Measurements from ENCODE around the gene DPP6.

- TF ChIP-seq POLR2A (IDR thresholded peaks at IDR 0.05; ENCODE audit: low read length) = no peak
- TF ChIP-seq HMGXB4 (CRISPR knock-in tag; IDR thresholded peaks at IDR 0.05; ENCODE audit: borderline replicate concordance) = no peak
- TF ChIP-seq RCOR1 (IDR thresholded peaks at IDR 0.05; ENCODE audit: low read depth, low read length) = no peak
Measured at GRCh38 chr7:154296443-154296842, 244.2 kb downstream of the DPP6 start.
